ENCODE results near the gene ZIC1. TPM values are rescaled to one million over a fixed set of nuclear protein-coding genes. Genes with fewer than 3 reads are reported as not detected.
A peak's percentile ranks its signal among the peaks of the same experiment; 100 is the strongest.

The ZIC1 gene
- 44.4 and 55.7 TPM in 2 replicates for total RNA-seq (2014; rRNA removed; shearing (Covaris generic))

DNA sequence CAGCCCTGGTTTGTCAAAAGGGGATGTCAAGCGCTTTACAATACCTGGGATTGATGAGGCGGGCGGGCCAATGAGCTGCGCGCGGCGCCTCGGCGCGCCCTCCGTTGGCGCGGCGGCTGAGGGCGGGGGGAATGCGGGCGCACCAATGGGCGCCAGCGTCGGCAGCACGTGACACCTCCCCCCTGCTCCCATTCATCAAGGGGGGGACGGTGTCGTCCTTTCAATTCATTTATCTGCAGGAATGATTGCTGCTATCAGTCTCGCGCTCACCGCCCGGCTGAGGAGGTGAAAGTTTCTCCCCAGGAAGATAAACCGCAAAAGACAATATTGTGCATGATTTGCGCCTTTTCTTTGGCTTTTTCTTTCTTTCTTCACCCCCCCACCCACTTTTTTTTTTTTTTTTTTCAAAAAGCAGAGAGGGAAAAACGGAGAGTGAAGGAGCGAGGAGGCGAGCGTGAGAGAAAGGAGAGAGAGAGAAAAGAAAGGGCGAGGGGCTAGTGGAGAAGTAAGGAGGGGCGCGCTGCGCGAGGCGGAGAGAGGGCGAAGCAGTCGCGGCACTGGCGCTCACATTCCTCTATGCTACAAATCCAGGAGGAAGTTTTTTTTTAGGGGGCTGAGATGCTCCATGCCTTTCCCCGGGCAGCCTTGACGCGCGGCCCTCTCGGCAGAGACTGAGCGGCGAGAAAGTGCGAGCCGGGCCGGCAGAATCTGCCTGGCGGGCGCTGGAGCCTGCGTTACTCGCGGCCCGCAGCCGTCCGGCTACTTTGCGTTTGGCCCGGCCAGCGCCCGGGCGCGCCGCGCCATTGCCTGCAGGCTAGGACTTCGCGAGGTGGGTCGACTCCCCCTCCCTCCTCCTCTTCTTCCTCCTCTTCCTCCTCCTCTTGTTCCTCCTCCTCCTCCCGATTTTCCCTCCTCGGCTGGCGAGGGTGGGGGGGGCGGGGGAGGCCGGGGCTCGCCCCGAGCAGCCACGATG, at the start of gene ZIC1:
Gene ZIC1 (plus strand): TSS at position 223 of the 973 bp plus-strand sequence. CDS start 748 bp downstream, at position 971.
- no peaks in the 10 kb centered on the region for H3K27me3 ChIP-seq
- peaks cover 29% of the 10 kb centered on the region for H3K36me3 ChIP-seq
- H3K27ac ChIP-seq, result peak within 1 kb of the TSS; percentile 92
- no peaks in the 10 kb centered on the region; the same call in 1 of the 2 replicates for H3K4me1 ChIP-seq
- peak within 1 kb of the TSS; percentile 93 for H3K4me3 ChIP-seq
- no peaks in the 10 kb centered on the region for H3K9me3 ChIP-seq (replicated peaks)
- DNase-seq, result peak; percentile 86 to 93

DNA sequence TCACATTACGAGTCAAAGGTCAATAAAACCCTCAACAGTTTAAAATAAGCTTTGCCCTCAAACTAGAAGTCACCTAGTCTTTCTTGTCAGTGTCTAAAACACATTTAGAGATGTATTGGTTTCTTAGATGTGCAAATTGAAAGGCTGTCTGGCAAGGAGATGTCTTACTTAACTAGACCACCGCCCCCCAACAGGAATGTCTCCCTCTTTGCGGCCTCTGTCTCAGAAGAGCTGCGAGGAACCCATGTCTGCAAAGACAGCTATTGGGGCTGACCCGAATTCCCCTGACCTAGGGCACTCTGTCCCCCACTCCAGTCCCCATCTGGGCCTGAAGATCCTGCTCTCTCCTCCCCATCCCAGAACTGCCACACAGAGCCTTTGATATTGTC, 49.1 kb upstream of the ZIC1 start:
- H3K4me3 ChIP-seq, result no peak overlapping the region
- H3K9me3 ChIP-seq (replicated peaks), result no peaks in the 10 kb centered on the region
- H3K36me3 ChIP-seq, result no peaks in the 10 kb centered on the region
- no peak for DNase-seq
- H3K4me1 ChIP-seq, result no peaks in the 10 kb centered on the region
- H3K27ac ChIP-seq, result no peak overlapping the region
- H3K27me3 ChIP-seq, result no peaks in the 10 kb centered on the region

DNA sequence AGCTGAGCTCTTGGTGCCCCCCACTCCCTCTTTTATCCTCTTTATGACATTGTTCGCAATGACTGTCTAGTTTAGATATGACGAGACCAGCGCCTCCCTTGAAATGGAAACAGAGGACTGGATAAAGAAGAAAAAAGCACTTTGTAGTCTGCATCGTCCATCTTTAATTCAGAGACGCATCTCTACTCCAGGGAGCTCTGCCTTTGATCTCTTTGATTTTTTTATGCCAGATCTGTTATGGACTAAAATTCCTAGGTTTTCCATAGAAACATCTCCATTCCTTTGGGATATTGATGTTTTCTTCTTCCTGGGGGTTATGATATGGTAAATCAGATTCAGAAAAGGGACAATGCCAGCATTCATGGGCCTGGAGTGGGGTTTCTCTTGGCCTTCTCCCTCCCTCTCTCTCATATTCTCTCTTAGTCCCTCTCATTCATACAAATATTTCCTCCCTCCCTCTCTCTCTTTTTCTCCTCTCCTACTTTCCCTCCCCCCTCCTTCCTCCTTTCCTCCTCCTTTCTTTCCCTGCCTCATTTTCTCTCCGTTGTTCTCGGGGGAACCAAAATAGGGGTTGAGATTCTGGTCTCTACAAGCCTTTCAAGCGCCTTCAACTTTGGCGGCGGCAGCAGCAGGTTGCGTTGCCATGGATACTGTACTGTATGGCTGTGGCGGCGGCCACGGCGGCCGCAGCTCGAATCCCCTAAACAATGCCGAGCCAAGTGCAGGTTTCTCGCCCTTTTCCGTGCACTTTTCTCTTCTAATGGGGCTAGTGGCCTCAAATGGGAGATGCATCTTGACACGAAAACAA, 48.3 kb upstream of the ZIC1 start:
- H3K36me3 ChIP-seq, result no peaks in the 10 kb centered on the region
- no peaks in the 10 kb centered on the region for H3K9me3 ChIP-seq (replicated peaks)
- DNase-seq, result no peak
- no peak overlapping the region for H3K4me3 ChIP-seq
- no peak overlapping the region for H3K27ac ChIP-seq
- no peaks in the 10 kb centered on the region for H3K4me1 ChIP-seq
- no peaks in the 10 kb centered on the region for H3K27me3 ChIP-seq

DNA sequence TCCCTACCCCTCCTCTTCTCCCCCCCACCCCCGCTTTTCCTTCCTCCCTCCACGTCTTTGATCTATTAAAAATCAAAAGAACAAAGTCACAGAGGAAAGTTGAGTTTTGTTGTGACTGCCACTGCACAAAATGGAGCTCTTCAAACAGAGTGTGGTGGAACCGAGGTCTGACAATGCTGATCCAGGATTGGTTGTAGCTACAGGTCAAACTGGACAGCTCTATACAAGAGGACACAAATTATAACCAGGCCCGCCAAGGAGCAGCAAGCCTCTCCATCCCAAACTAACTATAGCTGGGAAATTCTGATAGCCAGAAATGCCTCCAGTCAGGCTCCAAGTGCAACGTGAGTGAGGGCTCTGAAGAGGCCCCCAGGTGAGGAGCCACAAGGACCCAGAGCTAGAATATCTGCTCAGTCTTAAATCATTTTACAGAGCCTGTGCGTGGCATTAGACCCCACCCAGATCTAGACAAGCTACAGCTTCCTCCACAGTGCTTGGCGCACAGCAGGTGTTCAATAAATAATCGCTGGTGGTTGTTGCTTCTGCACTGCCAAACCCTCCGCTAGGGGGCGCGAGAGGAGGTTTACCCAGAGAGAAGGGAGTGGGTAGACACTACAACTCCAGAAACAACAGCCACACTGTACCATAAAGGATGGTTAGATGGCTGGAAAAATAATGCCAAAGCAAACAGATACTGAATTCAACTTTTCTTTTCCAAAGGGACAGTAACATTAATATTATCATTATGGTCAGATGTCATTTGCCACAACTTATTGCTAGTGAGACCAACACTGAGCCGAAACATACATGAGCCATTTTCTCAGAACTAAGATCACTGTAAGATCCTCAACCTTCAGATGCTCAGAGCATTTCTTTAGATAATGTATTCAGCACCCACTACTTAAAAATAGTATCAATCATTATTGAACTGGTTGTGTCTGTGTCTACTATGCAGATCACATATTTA, 47.4 kb upstream of the ZIC1 start:
- Histone ChIP-seq H3K4me1 (no peaks in the 10 kb centered on the region), H3K9me3 (replicated peaks) (no peaks in the 10 kb centered on the region), H3K27me3 (no peaks in the 10 kb centered on the region), H3K4me3 (no peak overlapping the region), H3K27ac (no peak overlapping the region), H3K36me3 (no peaks in the 10 kb centered on the region)
- peak; percentile 38 to 51 for DNase-seq

DNA sequence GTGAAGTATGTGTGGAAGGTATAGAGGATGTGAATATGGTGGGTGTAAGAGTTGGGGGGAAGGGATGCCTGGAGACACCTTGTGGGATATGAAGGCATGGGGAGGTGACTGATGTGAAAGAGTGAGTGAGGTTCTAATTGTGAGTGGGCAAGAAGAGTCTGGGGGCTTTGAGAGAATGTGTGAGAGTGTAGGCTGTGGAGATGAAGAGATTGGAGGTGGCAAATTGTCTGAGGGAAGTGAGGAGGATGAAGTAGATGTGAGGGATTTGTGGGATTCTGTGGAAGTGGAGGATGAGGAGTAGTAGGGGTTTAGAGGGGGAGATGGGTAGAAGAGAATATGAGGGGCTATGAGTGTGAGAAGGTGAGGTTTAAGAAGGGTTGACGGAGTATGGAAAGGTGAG, 44.4 kb upstream of the ZIC1 start:
- H3K9me3 ChIP-seq (replicated peaks), result no peaks in the 10 kb centered on the region
- no peak overlapping the region for H3K27ac ChIP-seq
- H3K4me3 ChIP-seq, result no peak overlapping the region
- H3K36me3 ChIP-seq, result no peaks in the 10 kb centered on the region
- no peak for DNase-seq
- no peaks in the 10 kb centered on the region for H3K27me3 ChIP-seq
- no peaks in the 10 kb centered on the region for H3K4me1 ChIP-seq

DNA sequence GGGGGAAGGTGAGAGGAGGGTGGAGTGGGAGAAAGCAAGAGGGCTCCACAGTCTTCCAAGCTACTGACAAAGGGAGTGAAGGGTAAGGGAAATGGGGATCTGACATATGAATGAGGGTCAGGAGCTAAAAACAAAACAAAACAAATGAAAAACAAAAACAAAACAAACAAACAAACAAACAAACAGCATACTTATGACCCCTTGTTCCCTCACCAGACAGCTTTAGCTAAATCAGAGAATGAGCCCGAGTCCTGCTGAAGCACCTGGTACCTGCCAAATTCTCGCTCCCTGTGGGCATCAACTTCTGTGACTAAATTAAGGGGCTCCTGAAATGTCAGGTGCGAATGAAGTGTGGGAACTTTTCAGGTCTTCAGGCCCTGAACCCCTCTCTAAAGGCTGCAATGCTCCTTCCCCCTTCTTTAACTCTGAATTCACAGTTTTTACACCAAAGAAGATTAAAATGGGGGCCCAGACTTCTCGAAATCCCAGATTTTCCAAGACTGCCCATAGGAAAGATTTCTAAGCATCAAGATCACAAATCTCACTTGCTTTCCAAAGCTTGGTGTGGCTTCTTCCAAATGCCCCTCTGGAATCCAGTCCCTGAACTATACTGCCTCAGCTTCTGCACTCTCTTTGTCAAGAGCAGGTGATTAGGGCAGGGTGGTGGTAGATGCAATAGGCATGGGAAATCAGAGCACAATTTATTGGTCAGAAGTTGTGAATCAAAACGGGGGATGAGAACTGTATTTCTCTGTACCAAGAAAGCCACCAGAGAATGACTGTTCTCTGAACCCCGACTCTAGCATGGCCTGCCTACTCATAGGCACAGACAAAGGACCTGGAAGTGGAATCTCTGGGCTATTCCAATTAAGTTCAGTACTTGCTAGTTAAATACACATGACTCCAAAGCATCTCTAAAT, 43.7 kb upstream of the ZIC1 start:
- no peaks in the 10 kb centered on the region; the same call in 1 of the 2 replicates for H3K9me3 ChIP-seq (replicated peaks)
- DNase-seq, result no peak
- H3K36me3 ChIP-seq, result no peaks in the 10 kb centered on the region
- H3K4me1 ChIP-seq, result no peaks in the 10 kb centered on the region
- H3K27me3 ChIP-seq, result no peaks in the 10 kb centered on the region
- H3K4me3 ChIP-seq, result no peak overlapping the region
- H3K27ac ChIP-seq, result no peak overlapping the region

DNA sequence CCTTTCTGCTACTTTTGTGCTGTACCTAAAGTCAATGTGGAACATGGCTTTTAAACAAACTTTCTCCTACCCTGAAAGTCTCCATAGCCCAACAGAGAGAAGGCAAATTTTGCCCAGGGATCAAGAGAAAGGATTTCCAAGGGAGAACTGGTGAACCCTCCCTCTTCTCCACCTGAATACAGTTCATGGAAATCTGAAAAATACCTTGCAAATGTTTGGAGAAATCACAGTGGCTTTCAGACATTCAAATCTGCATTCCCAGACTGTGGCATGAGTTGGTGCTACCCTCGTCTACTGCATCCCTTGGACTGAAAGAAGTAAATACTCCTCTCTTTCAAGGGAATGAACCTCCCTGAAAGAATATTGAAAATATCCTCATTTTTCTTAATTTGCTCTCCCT, 41.5 kb upstream of the ZIC1 start:
- no peaks in the 10 kb centered on the region; the same call in 1 of the 2 replicates for H3K9me3 ChIP-seq (replicated peaks)
- H3K27me3 ChIP-seq, result no peaks in the 10 kb centered on the region
- no peak overlapping the region for H3K4me3 ChIP-seq

DNA sequence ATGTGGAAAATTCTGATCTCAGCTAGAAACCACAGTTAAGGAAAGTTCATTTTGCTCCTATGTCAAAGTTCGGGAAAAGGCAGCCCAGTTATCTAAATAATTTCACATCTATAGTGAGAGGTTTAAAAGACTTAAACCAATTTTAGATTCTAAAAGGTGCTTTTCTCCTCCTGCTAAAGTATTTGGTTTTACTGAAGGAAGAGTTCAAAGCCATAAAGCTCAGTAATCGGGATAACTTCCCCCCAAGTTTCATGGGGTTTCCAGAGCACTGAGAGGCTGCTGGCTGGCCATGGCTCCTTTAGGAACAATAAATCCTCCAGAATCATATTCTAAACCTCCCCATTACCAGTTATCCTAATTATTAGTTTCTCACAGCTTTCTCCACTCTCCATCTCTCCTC, 41.0 kb upstream of the ZIC1 start:
- no peak overlapping the region for H3K4me3 ChIP-seq
- no peak overlapping the region for H3K27ac ChIP-seq
- DNase-seq, result no peak
- H3K27me3 ChIP-seq, result no peaks in the 10 kb centered on the region
- no peaks in the 10 kb centered on the region for H3K4me1 ChIP-seq
- H3K9me3 ChIP-seq (replicated peaks), result no peaks in the 10 kb centered on the region; the same call in 1 of the 2 replicates
- H3K36me3 ChIP-seq, result no peaks in the 10 kb centered on the region

More for the DNA sequence above, 41.5 kb upstream of the ZIC1 start:
- no peaks in the 10 kb centered on the region for H3K36me3 ChIP-seq
- no peak overlapping the region for H3K27ac ChIP-seq
- DNase-seq, result no peak
- H3K4me1 ChIP-seq, result no peaks in the 10 kb centered on the region

DNA sequence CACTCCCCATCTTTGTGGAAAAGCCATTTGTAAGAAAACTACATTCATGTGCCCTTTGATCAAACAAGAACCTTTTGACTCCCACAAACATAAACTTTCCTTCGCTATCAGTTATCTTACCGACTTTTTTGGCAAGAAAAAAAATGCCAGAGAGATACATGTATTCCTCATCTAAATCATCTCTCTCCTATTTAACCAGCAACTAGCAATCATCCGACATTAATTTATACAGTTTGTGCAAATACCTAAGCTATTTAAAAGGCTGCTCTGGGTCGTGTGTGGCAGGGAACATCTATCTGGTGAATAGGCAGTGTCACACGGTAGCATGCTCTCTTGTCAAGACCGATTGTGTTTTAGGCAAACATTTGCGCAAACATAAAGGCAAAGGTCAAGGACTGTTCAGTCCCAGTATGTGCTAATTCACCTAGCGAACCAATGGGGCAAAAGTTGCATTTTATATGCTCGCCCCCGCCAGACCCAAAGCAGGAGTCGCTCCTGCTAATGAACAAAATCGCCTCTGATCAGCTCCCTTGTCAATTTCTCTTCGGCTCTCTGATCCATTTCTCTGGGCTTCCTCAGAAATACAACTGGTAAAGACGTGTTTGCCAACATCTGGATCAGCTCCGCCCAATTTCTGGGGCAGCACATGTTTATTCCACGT, 40.5 kb upstream of the ZIC1 start:
- Histone ChIP-seq H3K36me3 (no peaks in the 10 kb centered on the region), H3K4me3 (no peak overlapping the region), H3K27ac (no peak overlapping the region), H3K4me1 (no peaks in the 10 kb centered on the region), H3K27me3 (no peaks in the 10 kb centered on the region), H3K9me3 (replicated peaks) (no peaks in the 10 kb centered on the region; the same call in 1 of the 2 replicates)
- DNase-seq, result no peak

DNA sequence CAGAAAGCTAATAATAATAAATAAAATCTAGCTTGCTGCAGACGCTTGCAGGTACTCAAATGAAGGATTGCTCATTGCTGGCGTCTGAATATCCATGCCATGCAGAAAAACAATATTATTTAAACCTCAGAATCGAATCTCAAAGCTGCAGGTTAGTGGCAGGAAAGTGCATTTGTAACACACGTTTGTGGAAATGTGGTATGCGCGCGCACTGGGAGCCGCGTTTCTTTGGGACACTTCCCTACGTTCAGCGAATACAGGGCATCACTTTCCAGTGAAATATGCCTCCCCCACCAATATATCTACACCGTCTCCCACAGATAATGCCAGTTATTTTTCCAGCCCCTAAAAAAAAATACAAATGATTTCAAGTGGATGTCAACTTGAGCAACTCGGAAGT, 39.9 kb upstream of the ZIC1 start:
- no peaks in the 10 kb centered on the region for H3K27me3 ChIP-seq
- no peak overlapping the region for H3K4me3 ChIP-seq
- H3K4me1 ChIP-seq, result no peaks in the 10 kb centered on the region
- no peak overlapping the region for H3K27ac ChIP-seq
- DNase-seq, result no peak
- H3K9me3 ChIP-seq (replicated peaks), result no peaks in the 10 kb centered on the region; the same call in 1 of the 2 replicates
- H3K36me3 ChIP-seq, result no peaks in the 10 kb centered on the region

DNA sequence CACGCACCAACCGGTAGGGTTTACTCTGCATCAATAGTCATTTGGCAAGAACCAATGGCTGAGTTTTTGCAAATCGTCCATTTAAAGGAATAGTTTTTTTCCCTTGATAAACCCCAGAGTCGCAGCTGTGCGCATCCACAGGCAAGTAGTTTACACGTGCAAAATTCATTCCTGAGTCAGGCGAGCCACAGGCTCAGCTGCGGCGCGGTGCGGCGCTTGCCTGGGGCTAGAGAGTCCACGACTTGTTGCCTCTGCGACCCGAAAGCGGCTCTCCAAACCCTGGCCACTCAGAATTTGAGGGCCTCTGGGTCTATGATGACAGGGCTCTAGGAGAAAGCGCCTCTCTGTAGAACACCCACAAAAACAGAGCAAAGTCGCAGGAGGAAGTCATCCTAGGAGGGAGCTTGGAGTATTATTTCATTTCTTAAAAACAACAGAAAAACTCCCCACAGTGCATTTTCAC, 39.5 kb upstream of the ZIC1 start:
- DNase-seq, result no peak
- Histone ChIP-seq H3K27ac (no peak overlapping the region), H3K4me1 (no peaks in the 10 kb centered on the region), H3K4me3 (no peak overlapping the region), H3K27me3 (no peaks in the 10 kb centered on the region), H3K36me3 (no peaks in the 10 kb centered on the region), H3K9me3 (replicated peaks) (no peaks in the 10 kb centered on the region; the same call in 1 of the 2 replicates)

DNA sequence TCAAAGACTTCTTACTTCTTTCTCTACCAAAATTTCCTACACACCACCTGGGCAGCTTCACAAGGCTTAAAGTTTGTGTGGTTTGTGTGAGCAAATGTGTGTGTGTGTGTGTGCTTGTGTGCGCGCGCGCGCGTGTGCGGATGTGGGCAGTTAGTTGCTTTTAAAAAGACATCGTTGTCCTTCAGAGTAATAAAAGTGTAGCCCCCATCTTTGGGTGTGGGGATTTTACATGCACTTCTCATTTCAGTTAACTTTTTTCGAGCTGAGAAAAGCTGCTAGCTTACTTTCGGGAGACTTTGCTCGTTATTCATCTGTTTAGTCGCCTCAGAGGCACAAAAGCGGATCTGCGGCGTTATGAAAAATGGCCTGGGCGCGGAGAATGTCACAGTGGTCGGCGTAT, 38.8 kb upstream of the ZIC1 start:
- H3K27me3 ChIP-seq, result no peaks in the 10 kb centered on the region
- H3K4me1 ChIP-seq, result no peaks in the 10 kb centered on the region
- DNase-seq, result no peak
- H3K36me3 ChIP-seq, result no peaks in the 10 kb centered on the region
- H3K4me3 ChIP-seq, result no peak overlapping the region
- no peaks in the 10 kb centered on the region; the same call in 1 of the 2 replicates for H3K9me3 ChIP-seq (replicated peaks)
- no peak overlapping the region for H3K27ac ChIP-seq

DNA sequence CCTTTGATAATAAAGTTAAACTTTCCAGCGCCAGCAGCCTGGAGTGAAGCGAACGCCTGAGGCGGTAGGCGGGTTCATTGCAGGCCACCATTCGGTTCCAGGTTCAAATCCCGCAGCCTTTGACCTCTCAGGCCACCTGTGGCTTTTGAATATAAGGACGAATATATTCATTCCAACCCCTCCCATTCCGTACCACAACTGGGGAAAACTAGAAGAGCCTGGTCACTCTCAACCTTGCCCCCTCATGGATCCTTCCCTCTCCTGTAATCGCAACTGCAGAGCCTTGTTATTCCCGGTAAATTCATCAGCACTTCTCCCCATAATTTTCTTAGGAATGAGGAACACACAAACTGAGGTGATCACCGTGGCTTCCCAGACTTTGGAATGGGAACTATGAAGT, 38.0 kb upstream of the ZIC1 start:
- Histone ChIP-seq H3K4me3 (no peak overlapping the region), H3K9me3 (replicated peaks) (no peaks in the 10 kb centered on the region; the same call in 1 of the 2 replicates), H3K4me1 (no peaks in the 10 kb centered on the region), H3K27ac (no peak overlapping the region), H3K27me3 (no peaks in the 10 kb centered on the region), H3K36me3 (no peaks in the 10 kb centered on the region)
- DNase-seq, result no peak

Measured in SJCRH30 (cell line).